GM18870 (cell line): ENCODE results near the gene TRIM66.

Source experiments
- ATAC-seq: cut with Tn5 transposase; IDR thresholded peaks from one replicate; pipeline ENCODE4 v1.9.1; 2021; ENCODE audit warnings: moderate library complexity; ENCODE audit not compliant: unreplicated experiment

The TRIM66 gene

GRCh38 chr11:8682303-8683114 lies at the start of gene TRIM66, which contains the start of gene RPL27A:
Gene TRIM66, minus strand, starts transcription at chr11:8682665. Its CDS starts 10,391 bp downstream, at chr11:8672274.
Gene RPL27A, plus strand, starts transcription at chr11:8682792. Its CDS starts 22 bp downstream, at chr11:8682814.
- ATAC-seq, result peak; percentile 88

- ATAC-seq, result no peak
Measured at GRCh38 chr11:8731647-8732323, 49.3 kb upstream of the TRIM66 start.

GRCh38 chr11:8730697-8731020 lies 48.2 kb upstream of the TRIM66 start:
- ATAC-seq, result no peak

GRCh38 chr11:8729837-8730696 lies 47.6 kb upstream of the TRIM66 start:
- no peak for ATAC-seq

GRCh38 chr11:8729067-8729466 lies 46.6 kb upstream of the TRIM66 start:
- ATAC-seq, result no peak

GRCh38 chr11:8728563-8728962 lies 46.1 kb upstream of the TRIM66 start:
- no peak for ATAC-seq

GRCh38 chr11:8726395-8726794 lies 43.9 kb upstream of the TRIM66 start:
- no peak for ATAC-seq

GRCh38 chr11:8724682-8725081 lies 42.2 kb upstream of the TRIM66 start:
- no peak for ATAC-seq

GRCh38 chr11:8723711-8724110 lies 41.2 kb upstream of the TRIM66 start:
- no peak for ATAC-seq

GRCh38 chr11:8722809-8723208 lies 40.3 kb upstream of the TRIM66 start:
- no peak for ATAC-seq

GRCh38 chr11:8721609-8722500 lies 39.4 kb upstream of the TRIM66 start:
- no peak for ATAC-seq

- no peak for ATAC-seq
Measured at GRCh38 chr11:8720868-8721608, 38.6 kb upstream of the TRIM66 start.

GRCh38 chr11:8720352-8720751 lies 37.9 kb upstream of the TRIM66 start:
- ATAC-seq, result no peak

- no peak for ATAC-seq
Measured at GRCh38 chr11:8719721-8720120, 37.3 kb upstream of the TRIM66 start.

- ATAC-seq, result no peak
Measured at GRCh38 chr11:8719211-8719649, 36.8 kb upstream of the TRIM66 start.

- no peak for ATAC-seq
Measured at GRCh38 chr11:8717876-8718753, 35.6 kb upstream of the TRIM66 start.

GRCh38 chr11:8717544-8717875 lies 35.0 kb upstream of the TRIM66 start:
- no peak for ATAC-seq

GRCh38 chr11:8715501-8715900 lies 33.0 kb upstream of the TRIM66 start:
- no peak for ATAC-seq
